Loucy (cell line): ENCODE measurements around the gene LRIT3.

Experiments used
- EZH2phosphoT487 ChIP-seq: fragments of 200-600 bp; IDR thresholded peaks from 2 replicates; pipeline ENCODE4 v1.6.1; 2018; ENCODE audit warnings: antibody characterized with exemption, mild to moderate bottlenecking, moderate library complexity, borderline replicate concordance
- TF ChIP-seq, protein P1 (sequence below): fragments of 200-600 bp; sonication (generic); conservative IDR thresholded peaks from 2 replicates; pipeline ENCODE4 v1.5.1; 2014; ENCODE audit warnings: mild to moderate bottlenecking, antibody characterized with exemption, low read length

GRCh38 chr4:109877400-109877799 is 29.5 kb downstream of the LRIT3 start:
- TF ChIP-seq, protein P1, sequence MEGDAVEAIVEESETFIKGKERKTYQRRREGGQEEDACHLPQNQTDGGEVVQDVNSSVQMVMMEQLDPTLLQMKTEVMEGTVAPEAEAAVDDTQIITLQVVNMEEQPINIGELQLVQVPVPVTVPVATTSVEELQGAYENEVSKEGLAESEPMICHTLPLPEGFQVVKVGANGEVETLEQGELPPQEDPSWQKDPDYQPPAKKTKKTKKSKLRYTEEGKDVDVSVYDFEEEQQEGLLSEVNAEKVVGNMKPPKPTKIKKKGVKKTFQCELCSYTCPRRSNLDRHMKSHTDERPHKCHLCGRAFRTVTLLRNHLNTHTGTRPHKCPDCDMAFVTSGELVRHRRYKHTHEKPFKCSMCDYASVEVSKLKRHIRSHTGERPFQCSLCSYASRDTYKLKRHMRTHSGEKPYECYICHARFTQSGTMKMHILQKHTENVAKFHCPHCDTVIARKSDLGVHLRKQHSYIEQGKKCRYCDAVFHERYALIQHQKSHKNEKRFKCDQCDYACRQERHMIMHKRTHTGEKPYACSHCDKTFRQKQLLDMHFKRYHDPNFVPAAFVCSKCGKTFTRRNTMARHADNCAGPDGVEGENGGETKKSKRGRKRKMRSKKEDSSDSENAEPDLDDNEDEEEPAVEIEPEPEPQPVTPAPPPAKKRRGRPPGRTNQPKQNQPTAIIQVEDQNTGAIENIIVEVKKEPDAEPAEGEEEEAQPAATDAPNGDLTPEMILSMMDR = no peak
- no peak for TF ChIP-seq EZH2phosphoT487
